Limb (tissue), 2 donors: ENCODE data around the gene PGAP1.

Experiments
- DNase-seq, 2 donors: peaks; one replicate each; pipeline ENCODE4 v3.0.0-alpha.2; 2016; ENCODE audit errors: extremely low spot score in 2 of 2

PGAP1 gene

GRCh38 chr2:196926562-196927375, at the start of gene PGAP1:
TSS of gene PGAP1 (minus strand) at chr2:196926707. CDS start at chr2:196926616, 91 bp downstream.
- DNase-seq: peak; percentile 95 to 96

GRCh38 chr2:196974970-196975369, 48.5 kb upstream of the PGAP1 start:
- DNase-seq: no peak

GRCh38 chr2:196971574-196972279, 45.2 kb upstream of the PGAP1 start:
- no peak for DNase-seq

- DNase-seq: no peak
These were observed 43.6 kb upstream of the PGAP1 start for GRCh38 chr2:196970099-196970498.

GRCh38 chr2:196968516-196968915, 42.0 kb upstream of the PGAP1 start:
- no peak for DNase-seq

GRCh38 chr2:196967775-196968174, 41.3 kb upstream of the PGAP1 start:
- no peak for DNase-seq

GRCh38 chr2:196967116-196967515, 40.6 kb upstream of the PGAP1 start:
- peak in 1 of 2 donors; percentile 42 for DNase-seq

- no peak for DNase-seq
These were observed 39.6 kb upstream of the PGAP1 start for GRCh38 chr2:196966061-196966460.

- no peak for DNase-seq
These were observed 39.1 kb upstream of the PGAP1 start for GRCh38 chr2:196965651-196966050.

GRCh38 chr2:196963961-196964360, 37.5 kb upstream of the PGAP1 start:
- DNase-seq: no peak

GRCh38 chr2:196963043-196963442, 36.5 kb upstream of the PGAP1 start:
- no peak for DNase-seq

- no peak for DNase-seq
These were observed 35.8 kb upstream of the PGAP1 start for GRCh38 chr2:196962325-196962724.

GRCh38 chr2:196961889-196962288, 35.4 kb upstream of the PGAP1 start:
- no peak for DNase-seq

- DNase-seq: no peak
These were observed 33.3 kb upstream of the PGAP1 start for GRCh38 chr2:196959734-196960338.

GRCh38 chr2:196959281-196959680, 32.8 kb upstream of the PGAP1 start:
- DNase-seq: no peak

GRCh38 chr2:196957881-196958525, 31.5 kb upstream of the PGAP1 start:
- no peak for DNase-seq

GRCh38 chr2:196957442-196957841, 30.9 kb upstream of the PGAP1 start:
- no peak for DNase-seq

- DNase-seq: no peak
These were observed 29.6 kb upstream of the PGAP1 start for GRCh38 chr2:196956069-196956468.

- no peak for DNase-seq
These were observed 28.5 kb upstream of the PGAP1 start for GRCh38 chr2:196955036-196955435.

- no peak for DNase-seq
These were observed 27.5 kb upstream of the PGAP1 start for GRCh38 chr2:196954001-196954400.

GRCh38 chr2:196952936-196953335, 26.4 kb upstream of the PGAP1 start:
- no peak for DNase-seq

GRCh38 chr2:196951973-196952372, 25.5 kb upstream of the PGAP1 start:
- DNase-seq: no peak
